Lower lobe of right lung (tissue), 2 donors: ENCODE data around the gene ZNF662. TPM values are rescaled to one million over a fixed set of nuclear protein-coding genes. Genes with fewer than 3 reads are reported as not detected.

Experiments used
- ATAC-seq, 2 donors: fragments of 200-7000 bp; cut with Tn5 transposase; one replicate each; pipeline ENCODE4 v1.9.1; 2020 to 2022; ENCODE audit warnings: mild to moderate bottlenecking in 2 of 2, moderate library complexity in 2 of 2
- DNase-seq: peaks from one replicate; pipeline ENCODE4 v3.0.0-alpha.2; 2020
- H3K27ac ChIP-seq: fragments of 200-600 bp; one replicate; pipeline ENCODE4 v1.8.0; 2022
- H3K27me3 ChIP-seq: fragments of 200-600 bp; one replicate; pipeline ENCODE4 v1.8.0; 2022; ENCODE audit warnings: low read depth
- H3K36me3 ChIP-seq: fragments of 200-600 bp; one replicate; pipeline ENCODE4 v1.8.0; 2022; ENCODE audit warnings: mild to moderate bottlenecking
- H3K4me1 ChIP-seq: fragments of 200-600 bp; one replicate; pipeline ENCODE4 v1.8.0; 2022
- H3K4me3 ChIP-seq: fragments of 200-600 bp; one replicate; pipeline ENCODE4 v1.8.0; 2022; ENCODE audit warnings: mild to moderate bottlenecking
- H3K9me3 ChIP-seq: fragments of 200-600 bp; one replicate; pipeline ENCODE4 v1.8.0; 2022
- CTCF ChIP-seq: fragments of 200-600 bp; IDR thresholded peaks from one replicate; pipeline ENCODE4 v1.8.0; 2022; ENCODE audit warnings: antibody characterized with exemption, mild to moderate bottlenecking
- intact Hi-C: fragments of 100-400 bp; cut with DNase I; formaldehyde crosslinking; loops from one replicate; pipeline ENCODE4 v1.11.0; 2022
- total RNA-seq: library from RNA; stranded (reverse); fragmentation: NEBNext Ultra II Directional; extraction: Animal tissue kit (Norgen Biotek cat#: 25700); gene quantifications from one replicate; pipeline ENCODE4 v1.2.1, GENCODE V29; 2021
- donor health status: DM: no; HTN: yes; CAD: no; lungs with severe emphysema.

Gene ZNF662
- total RNA-seq, 1 donor from 2014 or later = 7.3 TPM

- ATAC-seq (no peak), DNase-seq (no peak)
- no peaks in the 10 kb centered on the region for H3K36me3 ChIP-seq
- intact Hi-C loops = no loop called here
- no peaks in the 10 kb centered on the region for H3K9me3 ChIP-seq
- H3K4me1 ChIP-seq = no peaks in the 10 kb centered on the region
- H3K27ac ChIP-seq = no peak overlapping the region
- no peaks in the 10 kb centered on the region for H3K27me3 ChIP-seq
- TF ChIP-seq CTCF = no peak
- no peak overlapping the region for H3K4me3 ChIP-seq
Measured at GRCh38 chr3:42891042-42891441, 14.9 kb upstream of the ZNF662 start.

GRCh38 chr3:42892169-42892568 is 13.8 kb upstream of the ZNF662 start:
- Histone ChIP-seq H3K27ac (no peak overlapping the region), H3K36me3 (no peaks in the 10 kb centered on the region), H3K27me3 (no peaks in the 10 kb centered on the region), H3K4me1 (no peaks in the 10 kb centered on the region), H3K9me3 (no peaks in the 10 kb centered on the region), H3K4me3 (no peak overlapping the region)
- TF ChIP-seq CTCF = no peak
- DNase-seq (no peak), ATAC-seq (no peak)
- intact Hi-C loops = no loop called here

GRCh38 chr3:42892807-42893206 is 13.1 kb upstream of the ZNF662 start:
- TF ChIP-seq CTCF = no peak
- Histone ChIP-seq H3K9me3 (no peaks in the 10 kb centered on the region), H3K36me3 (no peaks in the 10 kb centered on the region), H3K27me3 (no peaks in the 10 kb centered on the region), H3K4me1 (no peaks in the 10 kb centered on the region), H3K4me3 (no peak overlapping the region), H3K27ac (no peak overlapping the region)
- no peak for ATAC-seq
- DNase-seq = no peak
- intact Hi-C loops = no loop called here

- H3K4me1 ChIP-seq = no peaks in the 10 kb centered on the region
- no peak for TF ChIP-seq CTCF
- ATAC-seq (no peak), DNase-seq (no peak)
- no peak overlapping the region for H3K4me3 ChIP-seq
- H3K36me3 ChIP-seq = no peaks in the 10 kb centered on the region
- intact Hi-C loops = no loop called here
- no peaks in the 10 kb centered on the region for H3K27me3 ChIP-seq
- H3K9me3 ChIP-seq = no peaks in the 10 kb centered on the region
- no peak overlapping the region for H3K27ac ChIP-seq
Measured at GRCh38 chr3:42894698-42895579, 11.0 kb upstream of the ZNF662 start.

- DNase-seq (no peak), ATAC-seq (no peak)
- Histone ChIP-seq H3K9me3 (no peaks in the 10 kb centered on the region), H3K27me3 (no peaks in the 10 kb centered on the region), H3K4me1 (no peaks in the 10 kb centered on the region), H3K4me3 (no peak overlapping the region), H3K27ac (no peak overlapping the region), H3K36me3 (no peaks in the 10 kb centered on the region)
- TF ChIP-seq CTCF = no peak
- intact Hi-C loops = no loop called here
Measured at GRCh38 chr3:42895580-42895868, 10.4 kb upstream of the ZNF662 start.
